ENCODE measurements around the gene FAF2. TPM values are rescaled to one million over a fixed set of nuclear protein-coding genes. Genes with fewer than 3 reads are reported as not detected.
A peak's percentile ranks its signal among the peaks of the same experiment; 100 is the strongest.

FAF2 gene
- total RNA-seq, 2 experiments from 2014 or later: 27.5 to 30.1 TPM

GRCh38 chr5:176489077-176489476, 40.9 kb downstream of the FAF2 start:
- ATAC-seq (ENCODE audit: poor library complexity): no peak
- Mint-ChIP-seq H3K4me3 (peak overlapping the region; percentile 70), H3K9me3 (no peaks in the 10 kb centered on the region), H3K4me1 (ENCODE audit: low read depth) (peaks cover 56% of the 10 kb centered on the region), H3K27me3 (no peaks in the 10 kb centered on the region), H3K27ac (peak overlapping the region; percentile 39), H3K36me3 (ENCODE audit: low read depth) (peaks cover 86% of the 10 kb centered on the region)
- H3K27ac ChIP-seq (ENCODE audit: low read depth in 1 of 2, low read length in 2 of 2): no peak overlapping the region
- POLR2A ChIA-PET: interaction anchor here (0.8 to 2.5 kb wide), 4 partner anchors 34 to 48 kb away, joined by 3 to 15 read pairs (median 4); partner anchors contain the start of gene RNF44
- peak in 2 of 14 experiments; percentile 6 to 29 for DNase-seq
- no peaks in the 10 kb centered on the region for H3K27me3 ChIP-seq (ENCODE audit: control insufficient read depth in 1 of 2, insufficient read depth in 2 of 2, low read length in 2 of 2)
- TF ChIP-seq, protein P1, sequence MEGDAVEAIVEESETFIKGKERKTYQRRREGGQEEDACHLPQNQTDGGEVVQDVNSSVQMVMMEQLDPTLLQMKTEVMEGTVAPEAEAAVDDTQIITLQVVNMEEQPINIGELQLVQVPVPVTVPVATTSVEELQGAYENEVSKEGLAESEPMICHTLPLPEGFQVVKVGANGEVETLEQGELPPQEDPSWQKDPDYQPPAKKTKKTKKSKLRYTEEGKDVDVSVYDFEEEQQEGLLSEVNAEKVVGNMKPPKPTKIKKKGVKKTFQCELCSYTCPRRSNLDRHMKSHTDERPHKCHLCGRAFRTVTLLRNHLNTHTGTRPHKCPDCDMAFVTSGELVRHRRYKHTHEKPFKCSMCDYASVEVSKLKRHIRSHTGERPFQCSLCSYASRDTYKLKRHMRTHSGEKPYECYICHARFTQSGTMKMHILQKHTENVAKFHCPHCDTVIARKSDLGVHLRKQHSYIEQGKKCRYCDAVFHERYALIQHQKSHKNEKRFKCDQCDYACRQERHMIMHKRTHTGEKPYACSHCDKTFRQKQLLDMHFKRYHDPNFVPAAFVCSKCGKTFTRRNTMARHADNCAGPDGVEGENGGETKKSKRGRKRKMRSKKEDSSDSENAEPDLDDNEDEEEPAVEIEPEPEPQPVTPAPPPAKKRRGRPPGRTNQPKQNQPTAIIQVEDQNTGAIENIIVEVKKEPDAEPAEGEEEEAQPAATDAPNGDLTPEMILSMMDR (IDR thresholded peaks at IDR 0.05): no peak
- H3K4me1 ChIP-seq (ENCODE audit: insufficient read depth, low read length): peaks cover 25% of the 10 kb centered on the region
- CTCF ChIA-PET: interaction anchor here (0.6 to 1.5 kb wide), 2 partner anchors 23 to 69 kb away, joined by 3 to 4 read pairs; no protein-coding TSS in a partner anchor
- peaks cover 68% of the 10 kb centered on the region for H3K36me3 ChIP-seq (ENCODE audit: insufficient read depth, low read length)
- no peaks in the 10 kb centered on the region for H3K9me3 ChIP-seq (ENCODE audit: control insufficient read depth in 1 of 2, insufficient read depth in 1 of 2, low read length in 2 of 2)
- no peak overlapping the region for H3K4me3 ChIP-seq (ENCODE audit: low read length)
- intact Hi-C loops (cut with DNase I, micrococcal nuclease): no loop called here

DNA sequence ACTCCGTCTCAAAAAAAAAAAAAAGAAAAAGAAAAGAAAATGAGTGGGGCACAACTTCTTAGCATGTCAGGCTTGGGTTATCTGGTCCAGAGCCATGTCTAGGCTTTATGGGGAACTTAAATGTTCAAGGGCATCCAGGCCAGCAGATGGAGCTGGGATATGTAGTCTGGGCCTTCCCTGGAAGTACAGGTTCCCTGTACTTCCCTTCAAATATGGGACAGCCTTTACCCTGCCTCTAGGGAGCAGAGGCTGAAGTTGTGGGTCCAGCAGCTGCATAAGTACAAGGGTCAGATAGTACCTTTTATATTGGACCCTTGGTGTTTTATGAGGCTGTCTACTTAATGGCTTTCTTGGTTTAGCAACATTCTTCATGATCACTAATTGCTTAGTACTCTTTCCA, 42.1 kb downstream of the FAF2 start:
- Histone ChIP-seq H3K4me3 (ENCODE audit: low read length) (no peak overlapping the region), H3K4me1 (ENCODE audit: insufficient read depth, low read length) (peaks cover 25% of the 10 kb centered on the region), H3K27ac (ENCODE audit: low read depth in 1 of 2, low read length in 2 of 2) (no peak overlapping the region), H3K9me3 (ENCODE audit: control insufficient read depth in 1 of 2, insufficient read depth in 1 of 2, low read length in 2 of 2) (no peaks in the 10 kb centered on the region), H3K36me3 (ENCODE audit: insufficient read depth, low read length) (peaks cover 77% of the 10 kb centered on the region), H3K27me3 (ENCODE audit: control insufficient read depth in 1 of 2, insufficient read depth in 2 of 2, low read length in 2 of 2) (no peaks in the 10 kb centered on the region)
- TF ChIP-seq, protein P1 (IDR thresholded peaks at IDR 0.05): no peak
- H3K9me3 Mint-ChIP-seq: no peaks in the 10 kb centered on the region
- H3K4me1 Mint-ChIP-seq (ENCODE audit: low read depth): peaks cover 46% of the 10 kb centered on the region
- DNase-seq (no peak), ATAC-seq (ENCODE audit: poor library complexity) (no peak)
- no peaks in the 10 kb centered on the region for H3K27me3 Mint-ChIP-seq
- H3K27ac Mint-ChIP-seq: no peak overlapping the region
- intact Hi-C loops (cut with DNase I, micrococcal nuclease): no loop called here
- H3K36me3 Mint-ChIP-seq (ENCODE audit: low read depth): peaks cover 87% of the 10 kb centered on the region
- ChIA-PET POLR2A (interaction anchor here (0.7 to 2.5 kb wide), 2 partner anchors 44 to 47 kb away, joined by 3 to 15 read pairs; partner anchors contain the start of gene RNF44), CTCF (no interaction called here)
- H3K4me3 Mint-ChIP-seq: no peak overlapping the region

DNA sequence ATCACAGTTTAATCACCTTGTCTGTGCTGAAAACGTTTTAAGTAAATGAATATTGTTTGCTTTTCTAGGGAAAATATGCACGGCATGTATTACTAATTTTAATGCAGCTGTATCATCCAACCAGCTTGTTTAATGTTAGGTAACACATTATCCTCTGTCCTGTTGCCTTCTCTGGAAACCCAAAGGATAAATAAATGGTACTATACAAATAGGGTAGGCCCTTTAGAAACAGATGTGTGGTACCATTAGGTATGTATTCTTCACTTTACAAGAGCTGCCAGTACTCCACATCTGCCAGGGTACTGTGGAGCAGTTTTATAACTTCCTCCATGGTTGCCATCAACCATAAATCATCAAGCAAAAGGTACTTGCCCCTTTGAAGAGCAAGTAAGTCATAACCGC, 42.9 kb downstream of the FAF2 start:
- no peaks in the 10 kb centered on the region for H3K9me3 Mint-ChIP-seq
- TF ChIP-seq, protein P1 (IDR thresholded peaks at IDR 0.05): no peak
- H3K4me1 ChIP-seq (ENCODE audit: insufficient read depth, low read length): peaks cover 24% of the 10 kb centered on the region
- ATAC-seq (ENCODE audit: poor library complexity) (no peak), DNase-seq (no peak)
- no peaks in the 10 kb centered on the region for H3K27me3 Mint-ChIP-seq
- peaks cover 87% of the 10 kb centered on the region for H3K36me3 Mint-ChIP-seq (ENCODE audit: low read depth)
- no peak overlapping the region for H3K4me3 Mint-ChIP-seq
- peak overlapping the region; percentile 10 for H3K27ac Mint-ChIP-seq
- peaks cover 41% of the 10 kb centered on the region for H3K4me1 Mint-ChIP-seq (ENCODE audit: low read depth)
- peaks cover 80% of the 10 kb centered on the region for H3K36me3 ChIP-seq (ENCODE audit: insufficient read depth, low read length)
- H3K27me3 ChIP-seq (ENCODE audit: control insufficient read depth in 1 of 2, insufficient read depth in 2 of 2, low read length in 2 of 2): no peaks in the 10 kb centered on the region
- H3K9me3 ChIP-seq (ENCODE audit: control insufficient read depth in 1 of 2, insufficient read depth in 1 of 2, low read length in 2 of 2): no peaks in the 10 kb centered on the region
- H3K27ac ChIP-seq (ENCODE audit: low read depth in 1 of 2, low read length in 2 of 2): no peak overlapping the region
- ChIA-PET CTCF (no interaction called here), POLR2A (no interaction called here)
- intact Hi-C loops (cut with DNase I, micrococcal nuclease): no loop called here
- H3K4me3 ChIP-seq (ENCODE audit: low read length): no peak overlapping the region
